Tibial nerve (tissue), 4 donors: ENCODE data around the gene COMMD1. TPM values are rescaled to one million over a fixed set of nuclear protein-coding genes. Genes with fewer than 3 reads are reported as not detected.

Experiments
- DNase-seq, 2 donors: peaks; one replicate each; pipeline ENCODE4 v3.0.0-alpha.2; 2019; ENCODE audit warnings: low spot score in 2 of 2
- H3K27ac ChIP-seq, 4 donors: fragments of 200-600 bp; sonication (generic) in 3 of 4; one replicate each; pipeline ENCODE4 v1.5.1; 2017 to 2019; ENCODE audit warnings: mild to moderate bottlenecking in 1 of 4
- H3K27me3 ChIP-seq, 2 donors: fragments of 200-600 bp; sonication (generic) in 1 of 2; one replicate each; pipeline versions ENCODE4 v1.5.1 to v1.6.0; 2017 to 2019
- H3K36me3 ChIP-seq, 3 donors: fragments of 200-600 bp; sonication (generic); one replicate each; pipeline ENCODE4 v1.5.1; 2018 to 2019
- H3K4me1 ChIP-seq, 4 donors: fragments of 200-600 bp; sonication (generic) in 3 of 4; one replicate each; pipeline ENCODE4 v1.5.1; 2017 to 2019
- H3K4me3 ChIP-seq, 4 donors: fragments of 200-600 bp; sonication (generic) in 3 of 4; one replicate each; pipeline ENCODE4 v1.5.1; 2017 to 2019; ENCODE audit warnings: mild to moderate bottlenecking in 1 of 4, moderate library complexity in 1 of 4
- H3K9me3 ChIP-seq, 4 donors: fragments of 200-600 bp; sonication (generic) in 3 of 4; one replicate each; pipeline ENCODE4 v1.5.1; 2017 to 2019
- CTCF ChIP-seq, 5 experiments: fragments of 200-600 bp in 3 of 5; fragments of 450-650 bp in 2 of 5; sonication (generic) in 3 of 5; IDR thresholded peaks; one replicate each; pipeline ENCODE4 v1.5.1; 2016 to 2019; ENCODE audit warnings: antibody characterized with exemption in 5 of 5, mild to moderate bottlenecking in 3 of 5, moderate library complexity in 2 of 5
- EP300 ChIP-seq, 2 donors: sonication (generic); formaldehyde crosslinking; IDR thresholded peaks; one replicate each; pipeline ENCODE4 v1.6.1; 2017; ENCODE audit warnings: antibody characterized with exemption in 2 of 2, mild to moderate bottlenecking in 1 of 2
- POLR2A ChIP-seq, 2 donors: fragments of 450-650 bp; IDR thresholded peaks; one replicate each; pipeline ENCODE4 v1.6.1; 2017; ENCODE audit warnings: antibody characterized with exemption in 2 of 2, mild to moderate bottlenecking in 2 of 2, moderate library complexity in 2 of 2
- WGBS, 2 donors: methylation state at CpG; one replicate each; pipeline ENCODE4 v1.1.5; 2018; 5-methylcytosine and 5-hydroxymethylcytosine counted together
- total RNA-seq, 4 donors: library from RNA; depleted of rRNA; stranded (reverse); fragments of >200 nt; gene quantifications; one replicate each; pipeline ENCODE4 v1.1.0, GENCODE V29; 2016

The COMMD1 gene
- total RNA-seq, 4 donors from 2014 or later = 29.6 to 49.2 (median 43.7) TPM

- Histone ChIP-seq H3K36me3 (peaks cover 0 to 6% (median 0%) of the 10 kb centered on the region in 3 donors), H3K9me3 (no peaks in the 10 kb centered on the region), H3K4me1 (no peaks in the 10 kb centered on the region), H3K4me3 (no peak overlapping the region), H3K27me3 (no peaks in the 10 kb centered on the region), H3K27ac (no peak overlapping the region)
- WGBS, 2 donors = 91 to 92% methylated on average over 5 of the region's 5 CpGs
- no peak for TF ChIP-seq EP300 (IDR thresholded peaks at IDR 0.05)
- no peak for TF ChIP-seq CTCF (IDR thresholded peaks at IDR 0.05)
- TF ChIP-seq POLR2A (IDR thresholded peaks at IDR 0.05) = no peak
- no peak for DNase-seq
Measured at GRCh38 chr2:62140426-62141141, 235.1 kb downstream of the COMMD1 start.

- DNase-seq = no peak
- 70 to 79% methylated on average over 2 of the region's 2 CpGs for WGBS, 2 donors
- Histone ChIP-seq H3K27me3 (no peaks in the 10 kb centered on the region), H3K4me1 (no peaks in the 10 kb centered on the region), H3K9me3 (no peaks in the 10 kb centered on the region), H3K27ac (no peak overlapping the region), H3K4me3 (no peak overlapping the region), H3K36me3 (peaks cover 0 to under 1% (median 0%) of the 10 kb centered on the region in 3 donors)
- TF ChIP-seq POLR2A (IDR thresholded peaks at IDR 0.05) (no peak), CTCF (IDR thresholded peaks at IDR 0.05) (no peak), EP300 (IDR thresholded peaks at IDR 0.05) (no peak)
Measured at GRCh38 chr2:62141142-62141740, 235.8 kb downstream of the COMMD1 start.

GRCh38 chr2:62142054-62142453 lies 236.6 kb downstream of the COMMD1 start:
- Histone ChIP-seq H3K4me3 (no peak overlapping the region), H3K9me3 (no peaks in the 10 kb centered on the region), H3K4me1 (no peaks in the 10 kb centered on the region), H3K36me3 (no peaks in the 10 kb centered on the region), H3K27ac (no peak overlapping the region), H3K27me3 (no peaks in the 10 kb centered on the region)
- DNase-seq = no peak
- WGBS, 2 donors = 74 to 76% methylated on average over 4 of the region's 4 CpGs
- TF ChIP-seq CTCF (IDR thresholded peaks at IDR 0.05) (no peak), EP300 (IDR thresholded peaks at IDR 0.05) (no peak), POLR2A (IDR thresholded peaks at IDR 0.05) (no peak)

GRCh38 chr2:62143696-62144095 lies 238.2 kb downstream of the COMMD1 start:
- TF ChIP-seq POLR2A (IDR thresholded peaks at IDR 0.05) (no peak), CTCF (IDR thresholded peaks at IDR 0.05) (no peak), EP300 (IDR thresholded peaks at IDR 0.05) (no peak)
- Histone ChIP-seq H3K4me1 (no peaks in the 10 kb centered on the region), H3K27me3 (no peaks in the 10 kb centered on the region), H3K27ac (no peak overlapping the region), H3K9me3 (no peaks in the 10 kb centered on the region), H3K4me3 (no peak overlapping the region), H3K36me3 (peaks cover 0 to 5% (median 0%) of the 10 kb centered on the region in 3 donors)
- no peak for DNase-seq

- H3K27me3 ChIP-seq = no peaks in the 10 kb centered on the region
- 96% methylated on average over 5 of the region's 5 CpGs for WGBS, 2 donors
- no peaks in the 10 kb centered on the region for H3K9me3 ChIP-seq
- H3K4me3 ChIP-seq = no peak overlapping the region
- no peaks in the 10 kb centered on the region for H3K4me1 ChIP-seq
- no peak overlapping the region for H3K27ac ChIP-seq
- H3K36me3 ChIP-seq = peaks cover 0 to 5% (median 0%) of the 10 kb centered on the region in 3 donors
- DNase-seq = no peak
- TF ChIP-seq POLR2A (IDR thresholded peaks at IDR 0.05) (no peak), CTCF (IDR thresholded peaks at IDR 0.05) (no peak)
Measured at GRCh38 chr2:62144689-62145477, 239.4 kb downstream of the COMMD1 start.
